Breast epithelium (tissue), 3 donors: ENCODE measurements around the gene PLA2G5.

Source experiments
- POLR2A ChIP-seq: fragments of 450-650 bp; IDR thresholded peaks from one replicate; pipeline ENCODE4 v1.6.1; 2016; ENCODE audit warnings: antibody characterized with exemption, mild to moderate bottlenecking, moderate library complexity
- TF ChIP-seq, protein P1 (sequence below), 3 donors: fragments of 450-650 bp; IDR thresholded peaks; one replicate each; pipeline ENCODE4 v1.5.1; 2016 to 2017; ENCODE audit warnings: antibody characterized with exemption in 3 of 3, mild to moderate bottlenecking in 3 of 3, moderate library complexity in 3 of 3

DNA sequence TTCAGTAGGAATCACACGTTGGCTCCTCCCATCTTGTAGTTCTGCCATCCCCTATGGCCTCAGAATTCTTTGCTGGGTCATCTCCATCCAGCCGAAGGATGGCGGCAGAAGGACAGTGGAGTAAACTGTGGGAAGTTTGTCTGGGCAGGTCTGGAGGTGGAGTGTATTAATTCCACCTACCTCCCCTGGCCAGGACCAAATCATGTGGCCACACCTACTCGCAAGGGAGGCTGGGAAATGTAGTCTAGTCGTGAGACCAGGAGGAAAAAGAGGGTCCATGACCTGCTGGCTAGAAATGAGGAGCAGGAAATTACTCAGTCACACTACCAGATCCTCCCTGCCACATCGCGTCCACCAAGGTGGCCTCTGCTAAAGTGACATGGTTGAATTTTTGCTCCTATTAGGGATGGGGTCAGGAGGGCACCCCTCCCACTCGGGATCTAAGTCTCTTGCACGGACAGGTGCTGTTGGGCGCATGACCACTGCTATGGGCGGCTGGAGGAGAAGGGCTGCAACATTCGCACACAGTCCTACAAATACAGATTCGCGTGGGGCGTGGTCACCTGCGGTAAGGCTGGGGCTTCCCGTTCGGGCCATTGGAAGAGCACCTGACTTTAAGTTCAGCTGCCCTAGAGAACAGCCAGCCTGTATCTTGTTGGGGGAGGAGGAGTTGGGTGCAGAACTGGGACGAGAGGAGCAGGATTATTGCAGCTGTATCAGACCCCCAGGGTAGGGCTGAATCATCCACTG lies 19.5 kb downstream of the PLA2G5 start:
- TF ChIP-seq, protein P1, sequence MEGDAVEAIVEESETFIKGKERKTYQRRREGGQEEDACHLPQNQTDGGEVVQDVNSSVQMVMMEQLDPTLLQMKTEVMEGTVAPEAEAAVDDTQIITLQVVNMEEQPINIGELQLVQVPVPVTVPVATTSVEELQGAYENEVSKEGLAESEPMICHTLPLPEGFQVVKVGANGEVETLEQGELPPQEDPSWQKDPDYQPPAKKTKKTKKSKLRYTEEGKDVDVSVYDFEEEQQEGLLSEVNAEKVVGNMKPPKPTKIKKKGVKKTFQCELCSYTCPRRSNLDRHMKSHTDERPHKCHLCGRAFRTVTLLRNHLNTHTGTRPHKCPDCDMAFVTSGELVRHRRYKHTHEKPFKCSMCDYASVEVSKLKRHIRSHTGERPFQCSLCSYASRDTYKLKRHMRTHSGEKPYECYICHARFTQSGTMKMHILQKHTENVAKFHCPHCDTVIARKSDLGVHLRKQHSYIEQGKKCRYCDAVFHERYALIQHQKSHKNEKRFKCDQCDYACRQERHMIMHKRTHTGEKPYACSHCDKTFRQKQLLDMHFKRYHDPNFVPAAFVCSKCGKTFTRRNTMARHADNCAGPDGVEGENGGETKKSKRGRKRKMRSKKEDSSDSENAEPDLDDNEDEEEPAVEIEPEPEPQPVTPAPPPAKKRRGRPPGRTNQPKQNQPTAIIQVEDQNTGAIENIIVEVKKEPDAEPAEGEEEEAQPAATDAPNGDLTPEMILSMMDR (IDR thresholded peaks at IDR 0.05), result no peak
- no peak for TF ChIP-seq POLR2A
